ENCODE results near the gene APP.
"Not testable (repeated sequence)": the region's sequence is repeated elsewhere in the genome, so short reads cannot be mapped to it uniquely, and the experiment has no call there.

APP gene

DNA sequence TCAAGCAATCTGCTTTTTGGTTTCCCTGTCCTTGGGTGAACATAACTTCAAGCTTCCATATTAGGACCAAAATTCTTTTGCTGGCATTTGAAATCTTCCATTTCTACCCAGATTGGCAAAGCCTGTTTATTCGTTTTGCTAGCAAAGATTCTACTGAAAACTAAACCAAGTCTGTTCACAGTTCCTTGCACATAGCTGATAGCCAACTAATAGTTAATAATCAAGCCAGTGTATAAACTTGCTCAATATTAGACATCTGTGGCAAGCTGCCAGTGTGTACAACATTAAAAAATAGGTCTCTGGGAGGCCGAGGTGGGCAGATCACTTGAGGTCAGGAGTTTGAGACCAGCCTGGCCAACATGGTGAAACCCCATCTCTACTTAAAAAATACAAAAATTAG, 6.3 kb downstream of the APP start:
- no peak for DNase-seq (ENCODE audit: low read depth in 2 of 2)

DNA sequence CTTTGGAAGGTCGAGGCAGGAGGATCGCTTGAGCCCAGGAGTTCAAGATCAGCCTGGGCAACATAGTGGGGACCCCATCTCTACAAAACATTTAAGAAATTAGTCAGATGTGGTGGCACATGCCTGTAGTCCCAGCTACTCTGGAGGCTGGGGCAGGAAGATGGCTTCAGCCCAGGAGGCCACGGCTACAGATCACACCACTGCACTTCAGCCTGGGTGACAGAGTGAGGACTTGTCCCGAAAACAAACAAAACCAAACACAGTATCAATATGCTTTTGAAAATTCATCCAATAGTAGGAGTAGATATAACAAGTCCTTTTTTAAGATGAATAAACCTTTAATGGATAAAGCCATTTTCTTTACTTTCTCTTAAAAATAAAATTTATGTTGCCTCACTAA, 8.5 kb downstream of the APP start:
- no peak for DNase-seq (ENCODE audit: low read depth in 2 of 2)

DNA sequence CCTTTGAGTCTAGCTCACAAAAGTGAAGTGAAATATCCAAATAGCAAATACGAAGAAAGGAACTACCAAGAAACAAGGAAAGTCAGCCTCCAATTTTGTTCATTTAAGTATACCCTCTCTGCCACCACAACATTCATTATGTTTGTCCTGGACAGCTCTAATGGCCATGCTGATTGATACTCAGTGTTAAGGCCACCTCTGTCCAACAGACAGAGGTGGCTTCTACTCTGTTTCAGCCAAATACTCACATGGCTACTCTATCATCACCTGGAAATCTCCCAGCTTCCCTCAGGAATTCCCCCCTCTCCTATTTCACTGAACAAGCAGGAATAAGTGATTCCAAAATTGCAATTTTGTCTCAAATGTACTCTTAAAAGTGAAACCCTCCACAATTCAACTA, 10.7 kb downstream of the APP start:
- no peak for DNase-seq (ENCODE audit: low read depth in 2 of 2)

DNA sequence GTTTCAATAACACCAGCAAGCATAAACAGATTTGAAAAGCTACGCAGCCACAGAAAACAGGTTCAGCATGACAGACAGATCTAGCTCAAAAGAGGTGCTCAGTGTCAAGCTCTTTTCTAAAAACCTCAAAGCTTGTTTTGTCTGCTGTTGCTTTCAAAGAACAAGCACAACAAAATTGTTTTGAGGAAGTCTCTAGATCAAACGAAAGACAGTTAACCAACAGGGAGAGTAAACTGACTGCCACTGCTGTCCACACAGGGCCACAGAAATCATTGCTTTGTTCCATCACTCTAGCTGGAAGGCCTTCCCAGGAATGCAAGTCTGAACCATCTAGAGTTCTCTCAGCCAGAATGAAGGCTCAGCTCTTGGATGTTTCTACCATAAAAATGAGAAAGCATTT, 12.8 kb downstream of the APP start:
- DNase-seq (ENCODE audit: low read depth in 2 of 2) = no peak

DNA sequence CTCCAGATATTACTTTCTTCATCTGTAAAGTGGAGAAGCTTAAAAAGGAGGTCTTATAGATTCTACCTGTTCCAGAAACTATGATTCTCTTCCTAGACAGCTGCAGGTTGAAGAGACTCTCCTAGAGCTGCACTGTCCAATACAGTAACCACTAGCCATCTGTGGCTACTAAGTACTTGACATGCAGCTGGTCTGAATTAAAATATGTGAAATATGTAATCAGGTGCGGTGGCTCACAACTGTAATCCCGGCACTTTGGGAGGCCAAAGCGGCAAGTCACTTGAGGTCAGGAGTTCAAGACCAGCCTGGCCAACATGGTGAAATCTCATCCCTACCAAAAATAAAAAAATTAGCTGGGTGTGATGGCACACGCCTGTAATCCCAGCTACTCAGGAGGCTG, 15.8 kb downstream of the APP start:
- DNase-seq (ENCODE audit: low read depth in 2 of 2) = no peak

DNA sequence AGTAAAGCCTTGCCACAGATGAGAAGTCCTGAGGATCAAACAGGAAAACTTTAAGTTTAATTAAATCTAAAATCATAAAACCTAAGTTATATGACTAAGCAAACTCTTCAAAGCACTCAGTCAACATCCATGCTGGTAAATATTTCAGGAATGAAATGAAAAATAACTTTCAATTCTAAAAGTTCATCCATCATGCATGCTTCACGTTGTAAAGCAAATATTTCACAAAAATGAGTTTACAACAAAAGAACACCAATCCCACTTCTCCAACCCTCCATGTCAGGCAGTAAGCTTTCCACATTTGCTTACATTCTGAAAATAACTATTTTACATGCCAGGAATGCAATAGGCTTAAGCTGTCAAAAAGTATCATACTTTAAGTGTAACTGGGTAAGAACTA, 16.8 kb downstream of the APP start:
- no peak for DNase-seq (ENCODE audit: low read depth in 2 of 2)

DNA sequence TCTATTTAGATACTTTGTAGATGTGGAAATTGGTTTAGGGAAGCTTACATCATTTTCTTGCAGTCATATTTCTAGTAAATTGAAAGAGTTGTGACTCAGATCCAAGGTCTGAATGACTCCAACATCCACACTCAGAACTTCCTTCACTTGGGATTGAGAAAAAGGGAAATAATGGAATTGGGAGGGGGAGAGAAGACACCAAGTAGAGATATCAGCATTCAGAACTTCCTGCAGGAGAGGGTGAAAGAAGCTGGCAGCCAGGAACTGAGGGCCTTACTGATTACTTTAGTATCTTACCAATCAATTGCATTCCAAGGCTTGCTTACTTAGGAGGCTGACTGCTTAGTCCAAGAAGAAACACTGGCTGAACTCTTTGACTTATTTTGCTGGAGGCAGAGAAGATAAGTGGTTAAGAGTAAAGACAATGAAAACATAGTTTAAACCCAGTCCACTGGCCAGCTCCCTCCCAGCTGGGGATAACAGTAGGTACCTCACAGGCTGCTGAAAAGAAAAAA, 21.7 kb downstream of the APP start:
- no peak for DNase-seq (ENCODE audit: low read depth in 2 of 2)

DNA sequence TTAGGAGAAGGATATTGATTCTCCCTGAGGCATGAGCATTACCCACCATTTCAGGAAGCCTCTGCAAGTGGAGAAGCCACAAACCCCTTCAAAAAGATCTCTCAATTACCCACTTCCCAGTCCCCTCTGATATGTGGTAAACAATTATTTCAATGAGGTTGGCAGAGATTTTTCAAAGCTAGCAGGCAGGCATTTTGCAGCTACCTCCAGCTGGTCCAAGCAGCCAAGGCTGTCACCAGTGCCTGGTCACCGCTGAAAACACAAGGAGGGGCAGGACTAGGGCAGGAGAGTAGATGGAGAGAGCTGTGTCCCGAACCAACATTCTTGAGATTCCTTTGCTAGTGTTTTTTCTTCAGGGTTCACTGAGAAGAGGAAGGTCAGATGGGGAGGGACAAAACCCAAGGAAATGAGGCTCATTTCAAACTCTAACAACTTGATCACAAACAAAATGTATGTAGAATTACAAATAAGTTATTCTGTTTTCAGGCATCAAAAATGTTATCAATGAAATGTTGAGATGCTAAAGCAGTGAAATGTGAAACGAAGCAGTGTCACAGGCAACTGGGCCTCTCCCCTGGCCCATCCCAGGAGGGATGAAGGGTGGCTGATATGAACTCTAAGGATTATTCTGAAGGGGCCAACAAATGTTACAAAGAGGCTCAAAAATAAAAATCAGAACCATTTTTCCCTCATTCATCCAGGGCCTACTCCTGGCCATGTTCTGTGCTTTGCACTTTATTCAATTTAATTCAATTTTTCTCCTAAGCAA, 22.3 kb downstream of the APP start:
- no peak for DNase-seq (ENCODE audit: low read depth in 2 of 2)

DNA sequence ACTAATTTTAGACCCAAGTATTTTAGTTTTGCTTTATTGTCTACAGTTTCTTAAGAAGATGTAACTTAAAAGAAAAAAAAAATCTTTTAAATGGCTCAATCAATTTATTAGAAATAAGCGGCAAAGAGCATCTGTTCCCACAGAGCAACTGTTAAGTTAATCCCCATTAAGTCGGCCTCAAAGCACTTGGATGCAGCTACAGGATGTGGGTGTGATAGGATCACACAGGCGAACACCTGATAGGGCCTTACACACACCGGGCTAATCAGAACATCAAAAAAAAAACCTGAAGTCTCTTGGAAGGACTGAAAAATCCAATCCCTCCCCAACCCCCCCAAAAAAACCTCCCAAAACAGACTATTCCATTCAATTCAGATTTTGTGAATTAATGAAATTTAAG, 23.0 kb downstream of the APP start:
- no peak for DNase-seq (ENCODE audit: low read depth in 2 of 2)

DNA sequence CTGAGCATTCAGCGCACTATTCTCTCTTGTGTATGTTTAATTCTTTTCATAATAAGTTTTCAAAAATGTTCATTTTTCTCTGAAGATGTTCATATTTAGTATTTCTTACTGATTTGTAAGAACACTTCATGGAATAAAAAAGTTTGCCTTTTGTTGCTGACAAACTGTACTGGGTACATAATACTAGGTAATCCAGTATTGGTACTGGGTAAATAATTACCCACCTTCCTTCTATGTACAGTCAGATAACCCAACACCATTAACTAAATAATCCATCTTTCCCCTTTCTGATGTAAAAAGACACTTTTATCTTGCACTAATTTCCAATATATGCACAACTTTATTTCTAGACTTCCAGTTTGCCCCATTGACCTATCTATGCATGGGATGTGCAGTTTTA, 23.9 kb downstream of the APP start:
- DNase-seq (ENCODE audit: low read depth in 2 of 2) = no peak

DNA sequence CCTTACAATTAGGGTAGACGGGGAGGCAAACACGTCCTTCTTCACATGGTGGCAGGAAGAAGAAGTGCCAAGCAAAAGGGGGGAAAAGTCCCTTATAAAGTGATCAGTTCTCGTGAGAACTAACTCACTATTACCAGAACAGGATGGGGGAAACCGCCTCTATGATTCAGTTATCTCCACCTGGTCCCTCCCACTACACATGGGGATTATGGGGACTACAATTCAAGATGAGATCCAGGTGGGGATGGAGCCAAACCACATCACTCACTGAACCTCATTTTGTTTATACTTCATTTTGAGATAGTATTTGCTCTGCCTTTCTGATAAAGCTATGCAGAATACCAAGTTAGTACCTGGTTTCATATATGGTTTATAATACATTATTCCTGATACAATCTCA, 26.5 kb downstream of the APP start:
- DNase-seq (ENCODE audit: low read depth in 2 of 2) = no peak

DNA sequence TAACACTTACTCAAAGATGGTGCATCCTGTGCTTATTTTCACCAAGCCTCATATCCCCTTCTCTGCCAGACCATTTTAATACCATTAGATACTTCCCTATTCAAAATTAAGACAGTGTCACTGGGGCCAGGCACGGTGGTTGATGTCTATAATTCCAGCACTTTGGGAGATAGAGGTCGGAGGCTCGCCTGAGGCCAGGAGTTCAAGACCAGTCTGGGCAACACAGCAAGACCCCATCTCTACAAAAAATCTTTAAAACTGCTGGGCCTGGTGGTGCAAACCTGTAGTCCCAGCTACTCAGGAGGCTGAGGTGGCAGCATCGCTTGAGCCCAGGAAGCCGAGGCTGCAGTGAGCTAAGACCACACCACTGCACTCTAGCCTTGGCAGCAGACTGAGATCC, 28.2 kb downstream of the APP start:
- DNase-seq (ENCODE audit: low read depth in 2 of 2) = no peak

DNA sequence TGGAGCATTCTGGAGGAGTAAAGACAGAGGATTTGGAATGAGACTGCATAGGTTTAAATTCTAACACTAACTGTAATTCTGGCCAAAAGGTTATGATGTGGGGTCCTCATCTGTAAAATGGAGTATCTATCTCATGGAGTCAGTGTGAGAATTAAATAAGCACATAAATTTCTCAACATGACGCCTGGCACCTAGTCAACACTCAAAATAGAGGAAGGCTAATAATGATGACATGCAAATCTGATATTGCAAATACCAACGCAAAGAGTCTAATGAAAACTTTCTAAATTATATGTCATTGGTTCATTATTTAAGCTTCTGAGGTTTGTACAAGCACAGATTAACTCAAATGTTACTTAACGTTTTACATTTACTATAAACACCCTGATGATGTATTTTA, 29.6 kb downstream of the APP start:
- DNase-seq (ENCODE audit: low read depth in 2 of 2) = no peak

DNA sequence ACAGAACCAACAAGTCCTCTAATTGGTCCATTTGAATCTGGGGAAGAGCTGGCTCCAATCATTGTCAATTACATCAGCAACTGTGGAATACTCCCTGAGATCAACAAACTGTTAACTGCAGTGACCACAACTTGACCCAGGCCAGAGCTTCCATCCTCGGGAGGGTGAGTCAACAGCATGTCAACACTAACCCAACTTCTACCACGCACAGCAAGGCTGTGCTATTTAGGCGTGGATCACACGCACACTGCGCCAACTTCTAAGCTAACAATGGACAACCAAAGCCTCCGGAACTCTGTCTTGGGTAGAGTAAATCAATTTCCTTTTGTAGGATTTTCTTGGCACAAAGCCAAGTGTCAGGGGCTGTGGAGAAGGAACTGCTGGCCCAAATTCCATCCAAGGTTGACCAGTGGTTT, 30.4 kb downstream of the APP start:
- no peak for DNase-seq (ENCODE audit: low read depth in 2 of 2)

DNA sequence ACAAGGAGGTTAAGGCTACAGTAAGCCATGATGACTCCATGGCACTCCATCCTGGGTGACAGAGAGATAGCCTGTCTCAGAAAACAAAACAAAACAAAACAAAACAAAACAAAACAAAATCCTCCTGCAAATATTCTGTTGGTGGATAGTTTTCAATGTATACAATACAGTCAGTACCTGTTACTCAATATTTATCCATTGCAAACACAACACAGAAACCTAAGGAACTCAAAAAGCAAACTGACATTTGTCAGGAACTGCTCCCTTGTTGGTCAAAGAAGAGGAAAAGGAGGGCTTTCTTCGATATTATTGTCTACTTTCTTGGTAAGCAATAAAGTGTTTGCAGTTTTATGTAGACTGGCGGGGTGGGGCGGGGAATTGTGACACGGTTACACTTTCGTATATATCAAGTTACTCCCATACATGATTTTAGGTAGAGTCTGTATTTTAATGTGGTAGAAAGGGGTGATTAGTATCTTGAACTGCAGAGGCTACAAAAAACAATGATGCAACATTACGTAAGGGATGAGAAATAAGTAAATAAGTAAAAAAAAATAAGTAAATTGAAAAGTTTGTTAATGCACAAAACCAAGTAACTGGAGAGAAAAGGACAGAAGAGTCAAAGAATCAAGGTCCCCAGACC, 31.8 kb downstream of the APP start:
- no peak for DNase-seq (ENCODE audit: low read depth in 2 of 2)

DNA sequence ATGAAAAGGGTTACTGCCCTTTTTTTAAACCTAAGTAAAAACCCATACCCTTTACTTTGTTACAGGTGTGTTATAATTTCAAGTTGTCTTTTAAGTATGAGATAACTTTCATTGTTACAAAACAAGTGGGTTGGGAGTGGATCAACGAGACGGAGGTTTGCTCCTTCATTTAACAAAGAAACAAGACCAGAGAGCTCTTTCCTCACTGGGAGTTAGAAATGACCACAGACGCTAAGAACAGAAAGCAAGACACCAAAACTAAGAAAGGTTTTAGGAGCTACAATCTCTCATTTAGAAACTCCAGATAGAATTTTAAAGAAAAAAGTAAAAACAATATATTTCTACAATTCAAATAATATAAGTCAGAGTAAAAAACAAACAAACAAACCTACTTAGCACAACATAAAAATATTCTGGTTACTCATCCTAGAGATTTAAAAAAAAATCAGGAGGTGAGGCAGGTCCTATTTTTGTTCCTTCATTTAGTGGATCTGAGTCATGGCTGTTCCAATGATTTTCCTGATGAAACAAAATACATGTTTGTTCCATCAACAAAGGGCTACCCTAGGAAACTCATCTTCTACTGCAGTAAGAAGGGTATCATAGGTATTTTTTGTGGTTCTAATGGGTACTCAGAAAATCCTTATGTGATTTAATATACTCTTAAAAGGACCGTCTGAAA, 33.0 kb downstream of the APP start:
- DNase-seq (ENCODE audit: low read depth in 2 of 2) = no peak

DNA sequence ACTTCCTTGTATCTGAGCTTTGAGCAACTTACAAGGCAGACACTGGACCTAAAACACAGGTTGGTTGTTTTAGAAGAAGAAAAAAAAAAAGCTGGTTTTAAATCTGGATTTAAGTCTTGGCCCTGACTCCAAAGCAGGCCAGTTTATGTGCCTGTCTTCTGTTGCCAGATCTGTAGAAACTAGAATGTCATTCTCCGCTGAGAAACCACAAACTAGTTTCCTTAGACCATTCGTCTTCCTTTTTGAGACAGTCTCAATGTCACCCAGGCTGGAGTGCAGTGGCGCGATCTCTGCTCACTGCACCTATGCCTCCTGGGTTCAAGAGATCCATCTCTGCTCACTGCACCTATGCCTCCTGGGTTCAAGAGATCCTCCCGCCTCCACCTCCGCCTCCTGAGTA, 33.9 kb downstream of the APP start:
- no peak for DNase-seq (ENCODE audit: low read depth in 2 of 2)

DNA sequence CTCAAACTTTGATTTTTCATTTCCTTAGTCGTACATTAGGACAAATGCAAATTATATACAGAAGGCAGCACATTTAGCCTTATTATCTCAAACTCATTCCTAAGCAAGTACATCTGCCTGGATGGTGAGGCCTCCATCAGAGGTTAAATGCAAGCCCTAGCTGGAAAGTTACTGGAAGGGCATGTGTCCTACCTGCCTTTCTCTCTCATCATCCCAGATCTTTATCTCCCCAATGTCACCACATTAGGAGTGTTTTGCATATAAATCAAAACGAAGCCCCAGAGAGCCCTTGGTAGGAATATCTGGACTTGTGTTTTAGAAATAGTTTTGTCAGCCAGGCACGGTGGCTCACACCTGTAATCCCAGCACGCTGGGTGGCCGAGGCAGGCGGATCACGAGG, 35.0 kb downstream of the APP start:
- no peak for DNase-seq (ENCODE audit: low read depth in 2 of 2)

DNA sequence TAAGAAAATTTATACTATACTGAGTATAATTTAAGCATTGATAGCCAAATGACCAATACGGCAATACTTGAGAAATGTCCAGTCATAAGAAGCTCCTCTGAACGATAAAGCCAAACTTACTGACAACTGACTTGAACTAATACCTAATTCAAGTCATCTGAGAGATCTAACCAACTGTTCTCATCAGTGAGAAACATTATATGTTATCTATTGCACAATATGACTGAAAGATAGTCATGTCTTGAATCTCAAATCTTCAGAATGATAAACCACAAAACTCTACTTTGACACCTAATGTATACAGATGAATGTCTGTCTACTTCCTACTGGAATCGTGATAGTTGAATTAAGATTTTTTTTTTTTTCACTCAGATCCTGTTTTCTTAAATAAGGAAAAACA, 39.0 kb downstream of the APP start:
- no peak for DNase-seq (ENCODE audit: low read depth in 2 of 2)

DNA sequence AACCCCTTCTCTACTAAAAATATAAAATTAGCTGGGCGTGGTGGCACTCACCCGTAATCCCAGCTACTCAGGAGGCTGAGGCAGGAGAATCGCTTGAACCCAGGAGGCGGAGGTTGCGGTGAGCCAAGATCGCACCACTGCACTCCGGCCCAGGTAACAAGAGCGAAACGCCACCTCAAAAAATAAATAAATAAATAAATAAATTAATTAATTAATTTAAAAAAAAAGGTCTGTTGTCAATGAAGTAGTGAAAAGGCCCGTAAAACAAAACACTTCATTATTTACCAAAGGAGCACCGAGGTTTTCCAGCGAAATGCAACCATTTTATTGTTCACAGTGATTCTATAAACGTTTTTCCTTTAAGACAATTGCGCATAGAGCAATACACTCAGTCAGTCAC, 39.5 kb downstream of the APP start:
- DNase-seq (ENCODE audit: low read depth in 2 of 2) = not testable (repeated sequence)

DNA sequence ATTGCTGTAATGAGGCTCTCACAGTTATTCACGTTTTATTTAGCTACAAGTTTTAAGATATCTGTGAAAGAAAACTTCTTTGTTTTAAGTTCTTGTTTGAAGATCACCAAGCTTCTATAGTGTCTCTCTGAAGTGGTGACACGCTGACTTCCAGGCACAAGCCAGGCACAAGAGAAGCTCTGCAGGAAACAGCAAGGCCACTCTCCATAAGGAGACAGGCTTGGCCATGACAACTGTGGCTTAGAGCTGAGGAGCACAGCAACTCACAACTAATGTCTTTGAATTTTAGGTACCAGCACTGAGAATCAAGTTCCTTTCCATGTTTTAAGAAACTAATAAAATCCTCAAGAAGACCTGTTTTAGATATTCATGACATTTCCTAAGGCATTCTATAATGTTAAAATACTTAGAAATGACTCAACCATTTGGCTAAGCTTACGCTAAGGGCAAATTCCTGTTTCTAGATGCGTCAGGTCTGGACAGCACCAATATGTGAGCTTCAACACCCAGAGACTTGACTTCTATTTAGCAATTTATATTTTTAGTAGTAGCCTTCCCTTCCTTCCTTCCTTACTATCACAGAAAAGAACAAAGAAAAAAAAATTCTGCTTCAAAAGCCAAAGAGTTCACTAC, 40.2 kb downstream of the APP start:
- DNase-seq (ENCODE audit: low read depth in 2 of 2) = no peak

DNA sequence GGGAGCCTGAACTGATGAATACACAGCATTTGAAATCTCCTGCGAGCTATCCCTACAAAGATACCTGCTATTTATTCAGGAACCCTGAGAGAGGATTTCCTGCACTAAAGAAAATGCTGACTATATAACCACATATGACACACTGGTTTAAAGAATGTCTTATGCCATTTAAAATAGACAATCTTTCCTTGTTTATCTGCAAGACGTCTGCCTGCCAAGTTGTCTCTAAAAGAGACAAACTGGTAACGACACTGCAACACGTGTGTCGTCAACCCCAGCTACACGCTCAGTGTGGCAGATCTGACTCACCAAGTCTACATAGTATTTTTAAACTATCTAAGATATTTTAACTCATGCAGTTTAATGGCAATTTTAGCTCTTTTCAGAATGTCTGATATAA, 42.7 kb downstream of the APP start:
- no peak for DNase-seq (ENCODE audit: low read depth in 2 of 2)
